RWPE2 (cell line): ENCODE results near the gene ATP5PB.

Experiments
- ATAC-seq: fragments of 200-7000 bp; cut with Tn5 transposase; 3 replicates; pipeline ENCODE4 v1.9.1; 2021; ENCODE audit warnings: low read depth
- DNase-seq: peaks from one replicate; pipeline ENCODE4 v3.0.0-alpha.2; 2020; ENCODE audit warnings: low spot score
- H3K27ac ChIP-seq: fragments of 450-650 bp; 2 replicates; pipeline ENCODE4 v1.5.1; 2017; ENCODE audit warnings: mild to moderate bottlenecking; ENCODE audit not compliant: poor library complexity, severe bottlenecking
- H3K27me3 ChIP-seq: fragments of 250-450 bp; sonication (Bioruptor Pico); 2 replicates; pipeline ENCODE4 v1.5.1; 2021; ENCODE audit warnings: mild to moderate bottlenecking, moderate library complexity; ENCODE audit not compliant: insufficient read depth, poor library complexity, severe bottlenecking
- H3K36me3 ChIP-seq: fragments of 250-450 bp; sonication (Bioruptor Pico); 2 replicates; pipeline ENCODE4 v1.5.1; 2020; ENCODE audit warnings: low read depth, mild to moderate bottlenecking, moderate library complexity
- H3K4me1 ChIP-seq: fragments of 250-450 bp; sonication (Bioruptor Pico); 2 replicates; pipeline ENCODE4 v1.5.1; 2021; ENCODE audit warnings: mild to moderate bottlenecking, moderate library complexity; ENCODE audit not compliant: insufficient read depth, poor library complexity, severe bottlenecking
- H3K4me3 ChIP-seq: fragments of 250-450 bp; sonication (Bioruptor Pico); 2 replicates; pipeline ENCODE4 v1.5.1; 2021; ENCODE audit warnings: mild to moderate bottlenecking, moderate library complexity; ENCODE audit not compliant: severe bottlenecking
- H3K9me3 ChIP-seq: fragments of 250-450 bp; sonication (Bioruptor Pico); 2 replicates; pipeline ENCODE4 v1.5.1; 2021; ENCODE audit warnings: mild to moderate bottlenecking, moderate library complexity; ENCODE audit not compliant: severe bottlenecking
- TF ChIP-seq, protein P1 (sequence below): fragments of 450-650 bp; IDR thresholded peaks from one replicate; pipeline ENCODE4 v1.5.1; 2017; ENCODE audit warnings: mild to moderate bottlenecking, moderate library complexity; ENCODE audit not compliant: poor library complexity, severe bottlenecking

Gene ATP5PB

DNA sequence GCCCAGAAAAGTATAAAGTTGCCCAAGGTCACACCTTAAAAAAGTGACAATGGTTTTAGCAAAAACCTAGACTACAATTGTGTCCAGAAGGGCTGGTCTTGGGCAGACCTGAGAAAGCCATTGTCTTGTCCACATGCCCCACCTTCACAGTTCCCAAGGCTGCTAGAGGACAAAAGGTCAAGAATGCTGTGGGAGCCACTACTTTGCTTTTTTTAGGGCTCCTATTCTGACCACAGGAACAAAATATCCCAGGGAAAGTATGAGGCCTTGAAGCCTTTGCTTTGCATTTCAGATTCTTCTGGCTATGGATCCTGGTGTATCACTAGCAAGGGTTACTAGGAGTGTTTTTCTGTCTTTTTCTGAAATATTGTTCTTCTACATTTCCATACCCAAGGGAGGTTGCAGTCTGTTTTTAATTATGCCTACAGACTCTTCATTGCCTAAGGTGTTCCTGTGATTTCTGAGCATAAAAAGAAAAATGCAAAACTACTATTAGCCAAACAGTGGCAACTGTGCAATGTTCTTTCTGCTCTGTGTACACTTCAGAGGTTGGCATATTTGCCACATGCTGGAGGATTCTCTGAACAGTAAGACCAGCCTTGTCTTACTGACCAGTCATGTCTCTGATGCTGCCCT, 35.2 kb downstream of the ATP5PB start:
- ATAC-seq: no peak
- Histone ChIP-seq H3K4me3 (no peak overlapping the region), H3K4me1 (no peaks in the 10 kb centered on the region), H3K27me3 (no peaks in the 10 kb centered on the region), H3K27ac (no peak overlapping the region), H3K9me3 (no peaks in the 10 kb centered on the region), H3K36me3 (no peaks in the 10 kb centered on the region)
- TF ChIP-seq, protein P1, sequence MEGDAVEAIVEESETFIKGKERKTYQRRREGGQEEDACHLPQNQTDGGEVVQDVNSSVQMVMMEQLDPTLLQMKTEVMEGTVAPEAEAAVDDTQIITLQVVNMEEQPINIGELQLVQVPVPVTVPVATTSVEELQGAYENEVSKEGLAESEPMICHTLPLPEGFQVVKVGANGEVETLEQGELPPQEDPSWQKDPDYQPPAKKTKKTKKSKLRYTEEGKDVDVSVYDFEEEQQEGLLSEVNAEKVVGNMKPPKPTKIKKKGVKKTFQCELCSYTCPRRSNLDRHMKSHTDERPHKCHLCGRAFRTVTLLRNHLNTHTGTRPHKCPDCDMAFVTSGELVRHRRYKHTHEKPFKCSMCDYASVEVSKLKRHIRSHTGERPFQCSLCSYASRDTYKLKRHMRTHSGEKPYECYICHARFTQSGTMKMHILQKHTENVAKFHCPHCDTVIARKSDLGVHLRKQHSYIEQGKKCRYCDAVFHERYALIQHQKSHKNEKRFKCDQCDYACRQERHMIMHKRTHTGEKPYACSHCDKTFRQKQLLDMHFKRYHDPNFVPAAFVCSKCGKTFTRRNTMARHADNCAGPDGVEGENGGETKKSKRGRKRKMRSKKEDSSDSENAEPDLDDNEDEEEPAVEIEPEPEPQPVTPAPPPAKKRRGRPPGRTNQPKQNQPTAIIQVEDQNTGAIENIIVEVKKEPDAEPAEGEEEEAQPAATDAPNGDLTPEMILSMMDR: no peak
- DNase-seq: no peak

DNA sequence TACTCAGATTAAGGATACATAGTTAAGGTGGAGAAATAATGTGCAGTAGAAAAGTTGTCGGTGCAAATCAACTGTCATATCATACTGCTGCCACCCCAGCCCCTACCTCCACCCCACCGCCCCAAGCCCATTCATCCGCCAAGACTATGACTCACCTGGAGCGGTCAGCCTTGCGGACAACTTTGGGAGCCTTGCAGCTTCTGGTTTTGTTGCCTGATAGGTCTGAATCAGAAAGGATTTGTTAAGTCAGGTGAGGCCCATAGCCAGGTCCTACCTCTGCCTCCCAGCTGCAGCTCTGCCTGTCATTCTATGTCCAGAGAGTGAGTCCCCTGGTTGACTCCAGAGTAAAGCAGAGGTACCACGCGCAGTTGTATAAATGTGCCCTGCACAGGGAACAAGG, 37.2 kb downstream of the ATP5PB start:
- no peaks in the 10 kb centered on the region for H3K27me3 ChIP-seq
- ATAC-seq (no peak), DNase-seq (no peak)
- H3K36me3 ChIP-seq: no peaks in the 10 kb centered on the region
- TF ChIP-seq, protein P1: no peak
- no peaks in the 10 kb centered on the region for H3K9me3 ChIP-seq
- H3K4me1 ChIP-seq: no peaks in the 10 kb centered on the region
- H3K27ac ChIP-seq: no peak overlapping the region
- no peak overlapping the region for H3K4me3 ChIP-seq

DNA sequence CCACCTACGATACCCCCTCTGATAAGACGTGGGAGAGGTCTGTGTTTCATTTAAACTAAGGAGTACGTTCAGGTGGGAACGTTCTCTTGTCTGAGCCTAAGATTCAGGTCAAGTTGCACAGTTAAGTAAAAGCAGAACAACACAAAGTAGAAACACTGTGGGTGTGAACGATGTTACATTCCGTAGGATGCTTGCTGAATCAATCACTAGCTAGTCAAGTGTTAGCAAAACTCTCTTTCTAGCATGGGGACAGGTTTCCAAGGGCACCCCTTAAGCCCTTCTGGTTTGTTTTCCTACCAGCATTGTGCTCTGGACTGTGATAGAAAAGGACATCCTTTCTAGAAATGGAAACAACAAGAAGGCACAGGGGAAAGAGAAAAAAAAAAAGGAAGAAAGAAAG, 37.9 kb downstream of the ATP5PB start:
- H3K4me1 ChIP-seq: no peaks in the 10 kb centered on the region
- DNase-seq (no peak), ATAC-seq (no peak)
- TF ChIP-seq, protein P1: no peak
- H3K9me3 ChIP-seq: no peaks in the 10 kb centered on the region
- H3K27me3 ChIP-seq: no peaks in the 10 kb centered on the region
- no peak overlapping the region for H3K27ac ChIP-seq
- no peaks in the 10 kb centered on the region for H3K36me3 ChIP-seq
- H3K4me3 ChIP-seq: no peak overlapping the region

DNA sequence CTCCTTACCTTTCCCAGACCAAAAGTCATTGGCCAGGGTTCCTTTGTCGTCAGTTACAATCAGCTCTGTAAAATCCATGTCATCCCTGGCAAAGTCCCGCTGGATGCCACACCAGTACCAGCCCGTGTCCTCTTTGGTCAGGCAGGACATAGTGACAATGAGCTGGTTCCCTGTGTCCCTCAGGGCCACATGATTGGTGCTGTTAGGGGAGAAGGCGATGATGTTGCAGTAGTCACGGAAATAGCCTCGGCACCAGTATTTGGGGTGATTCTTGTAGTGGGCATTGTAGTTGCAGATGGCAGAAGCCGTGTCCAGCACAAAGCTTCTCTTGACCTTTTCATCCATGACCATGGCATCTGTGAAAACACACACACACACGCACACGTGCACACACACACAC, 39.4 kb downstream of the ATP5PB start:
- TF ChIP-seq, protein P1: no peak
- no peak for ATAC-seq
- no peak for DNase-seq
- H3K27me3 ChIP-seq: peaks cover 3% of the 10 kb centered on the region
- H3K4me1 ChIP-seq: no peaks in the 10 kb centered on the region
- H3K4me3 ChIP-seq: no peak overlapping the region
- H3K9me3 ChIP-seq: no peaks in the 10 kb centered on the region
- no peak overlapping the region for H3K27ac ChIP-seq
- no peaks in the 10 kb centered on the region for H3K36me3 ChIP-seq

DNA sequence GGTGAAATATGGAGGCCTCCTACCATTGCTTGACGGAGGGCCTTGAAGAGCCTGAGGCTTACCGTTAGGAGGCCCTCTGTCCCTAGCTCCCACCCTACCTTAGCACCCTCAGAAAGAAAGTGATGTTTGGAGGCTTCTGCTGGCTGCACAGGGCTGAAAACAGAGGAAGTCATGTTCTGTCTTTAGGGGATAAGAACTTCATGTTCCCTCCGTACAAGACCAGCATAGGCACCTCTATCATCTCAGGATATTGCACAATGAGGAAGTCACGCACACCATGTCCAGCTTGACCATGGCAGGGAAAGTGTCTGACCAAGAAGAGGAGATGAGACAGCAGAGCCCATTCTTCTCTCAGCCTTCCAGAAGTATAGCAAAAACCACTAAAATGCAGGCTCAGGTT, 40.3 kb downstream of the ATP5PB start:
- no peak for DNase-seq
- no peaks in the 10 kb centered on the region for H3K36me3 ChIP-seq
- H3K27me3 ChIP-seq: peaks cover 7% of the 10 kb centered on the region
- no peak for ATAC-seq
- H3K4me1 ChIP-seq: no peaks in the 10 kb centered on the region
- no peak overlapping the region for H3K4me3 ChIP-seq
- no peak overlapping the region for H3K27ac ChIP-seq
- no peaks in the 10 kb centered on the region for H3K9me3 ChIP-seq
- TF ChIP-seq, protein P1: no peak
